NCI-H1694 (cell line): ENCODE data around the gene VAPA.

Experiments used
- DNase-seq: peaks from one replicate; lab custom pipeline; 2025; lab: John Stamatoyannopoulos, UW

VAPA gene

GRCh38 chr18:9913526-9914333 is at the start of gene VAPA:
Gene VAPA, plus strand, starts transcription at chr18:9914016. Its CDS starts 241 bp downstream, at chr18:9914257.
- peak; percentile 68 for DNase-seq

GRCh38 chr18:9865764-9866490 is 47.9 kb upstream of the VAPA start:
- no peak for DNase-seq

GRCh38 chr18:9866627-9867026 is 47.2 kb upstream of the VAPA start:
- no peak for DNase-seq

- no peak for DNase-seq
Measured at GRCh38 chr18:9867071-9867594, 46.7 kb upstream of the VAPA start.

- DNase-seq: no peak
Measured at GRCh38 chr18:9868857-9869714, 44.7 kb upstream of the VAPA start.

GRCh38 chr18:9869715-9870430 is 43.9 kb upstream of the VAPA start:
- no peak for DNase-seq

- no peak for DNase-seq
Measured at GRCh38 chr18:9870431-9871008, 43.3 kb upstream of the VAPA start.

- DNase-seq: no peak
Measured at GRCh38 chr18:9871244-9871746, 42.5 kb upstream of the VAPA start.

GRCh38 chr18:9872823-9873222 is 41.0 kb upstream of the VAPA start:
- DNase-seq: no peak

- no peak for DNase-seq
Measured at GRCh38 chr18:9874728-9875127, 39.1 kb upstream of the VAPA start.

GRCh38 chr18:9876212-9876866 is 37.5 kb upstream of the VAPA start:
- DNase-seq: no peak

GRCh38 chr18:9876867-9877654 is 36.8 kb upstream of the VAPA start:
- DNase-seq: no peak

GRCh38 chr18:9877655-9878014 is 36.2 kb upstream of the VAPA start:
- DNase-seq: no peak

GRCh38 chr18:9878095-9878494 is 35.7 kb upstream of the VAPA start:
- no peak for DNase-seq

GRCh38 chr18:9878783-9879242 is 35.0 kb upstream of the VAPA start:
- no peak for DNase-seq

- DNase-seq: no peak
Measured at GRCh38 chr18:9884090-9884489, 29.7 kb upstream of the VAPA start.

- DNase-seq: no peak
Measured at GRCh38 chr18:9884532-9885140, 29.2 kb upstream of the VAPA start.

- no peak for DNase-seq
Measured at GRCh38 chr18:9885170-9886004, 28.4 kb upstream of the VAPA start, which contains the start of gene TXNDC2. Gene TXNDC2, plus strand, starts transcription at chr18:9885973. Its CDS starts 708 bp downstream, at chr18:9886681.
